G401.6 (cell line): Measurements from ENCODE around the gene FAF1.

Source experiments
- FAIRE-seq: peaks from 2 replicates; lab custom pipeline; 2012; peaks lifted over from hg19 to GRCh38; lab: Jason Lieb, UNC

The FAF1 gene

GRCh38 chr1:50426702-50427085, 533.4 kb downstream of the FAF1 start:
- no peak for FAIRE-seq

GRCh38 chr1:50426108-50426700, 533.9 kb downstream of the FAF1 start:
- FAIRE-seq = no peak

- FAIRE-seq = no peak
Measured at GRCh38 chr1:50425376-50426107, 534.5 kb downstream of the FAF1 start.

- no peak for FAIRE-seq
Measured at GRCh38 chr1:50424884-50425375, 535.1 kb downstream of the FAF1 start.

GRCh38 chr1:50424045-50424883, 535.8 kb downstream of the FAF1 start:
- FAIRE-seq = no peak

- no peak for FAIRE-seq
Measured at GRCh38 chr1:50423670-50424000, 536.4 kb downstream of the FAF1 start.

GRCh38 chr1:50422946-50423669, 537.0 kb downstream of the FAF1 start, which contains the start of gene DMRTA2:
Gene DMRTA2 (minus strand): TSS chr1:50423443. CDS start chr1:50421536, 1,907 bp downstream.
- FAIRE-seq = no peak

- no peak for FAIRE-seq
Measured at GRCh38 chr1:50422675-50422945, 537.5 kb downstream of the FAF1 start.

GRCh38 chr1:50421768-50422674, 538.0 kb downstream of the FAF1 start:
- FAIRE-seq = no peak

- no peak for FAIRE-seq
Measured at GRCh38 chr1:50421366-50421748, 538.7 kb downstream of the FAF1 start.

GRCh38 chr1:50420689-50421365, 539.2 kb downstream of the FAF1 start:
- no peak for FAIRE-seq

GRCh38 chr1:50419907-50420677, 540.0 kb downstream of the FAF1 start:
- FAIRE-seq = no peak

- FAIRE-seq = no peak
Measured at GRCh38 chr1:50419192-50419906, 540.7 kb downstream of the FAF1 start.

- no peak for FAIRE-seq
Measured at GRCh38 chr1:50418600-50419109, 541.4 kb downstream of the FAF1 start.

GRCh38 chr1:50417946-50418599, 542.0 kb downstream of the FAF1 start:
- no peak for FAIRE-seq

- FAIRE-seq = no peak
Measured at GRCh38 chr1:50417507-50417906, 542.6 kb downstream of the FAF1 start.

GRCh38 chr1:50416553-50417453, 543.3 kb downstream of the FAF1 start:
- FAIRE-seq = no peak

GRCh38 chr1:50416150-50416527, 543.9 kb downstream of the FAF1 start:
- no peak for FAIRE-seq
